ENCODE measurements around the gene COPG1.

Gene COPG1

GRCh38 chr3:129282727-129283327, 33.4 kb downstream of the COPG1 start:
- TF ChIP-seq CTCF (IDR thresholded peaks at IDR 0.05): no peak
- H3K4me1 Mint-ChIP-seq: peaks cover 30% of the 10 kb centered on the region
- no peak overlapping the region for H3K27ac Mint-ChIP-seq
- peaks cover 1% of the 10 kb centered on the region for H3K27me3 Mint-ChIP-seq (ENCODE audit: low read depth, poor library complexity)
- no peak overlapping the region for H3K4me3 Mint-ChIP-seq
- DNase-seq: no peak
- no peaks in the 10 kb centered on the region for H3K9me3 Mint-ChIP-seq
- H3K36me3 Mint-ChIP-seq (ENCODE audit: low read depth): peaks cover 50% of the 10 kb centered on the region

GRCh38 chr3:129286081-129286480, 36.7 kb downstream of the COPG1 start:
- DNase-seq: no peak
- no peak for TF ChIP-seq CTCF (IDR thresholded peaks at IDR 0.05)
- Mint-ChIP-seq H3K36me3 (ENCODE audit: low read depth) (peaks cover 63% of the 10 kb centered on the region), H3K4me1 (peaks cover 6% of the 10 kb centered on the region), H3K27me3 (ENCODE audit: low read depth, poor library complexity) (no peaks in the 10 kb centered on the region), H3K4me3 (no peak overlapping the region), H3K9me3 (no peaks in the 10 kb centered on the region), H3K27ac (no peak overlapping the region)

GRCh38 chr3:129288446-129288845, 39.0 kb downstream of the COPG1 start:
- no peak overlapping the region for H3K27ac Mint-ChIP-seq
- H3K4me1 Mint-ChIP-seq: no peaks in the 10 kb centered on the region
- no peak for TF ChIP-seq CTCF (IDR thresholded peaks at IDR 0.05)
- H3K4me3 Mint-ChIP-seq: no peak overlapping the region
- no peak for DNase-seq
- no peaks in the 10 kb centered on the region for H3K9me3 Mint-ChIP-seq
- H3K27me3 Mint-ChIP-seq (ENCODE audit: low read depth, poor library complexity): no peaks in the 10 kb centered on the region
- H3K36me3 Mint-ChIP-seq (ENCODE audit: low read depth): peaks cover 66% of the 10 kb centered on the region

- DNase-seq: no peak
- Mint-ChIP-seq H3K27me3 (ENCODE audit: low read depth, poor library complexity) (no peaks in the 10 kb centered on the region), H3K27ac (peak overlapping the region; percentile 69), H3K4me1 (no peaks in the 10 kb centered on the region), H3K9me3 (no peaks in the 10 kb centered on the region), H3K36me3 (ENCODE audit: low read depth) (peaks cover 68% of the 10 kb centered on the region), H3K4me3 (no peak overlapping the region)
- no peak for TF ChIP-seq CTCF (IDR thresholded peaks at IDR 0.05)
Measured at GRCh38 chr3:129289201-129289921, 40.0 kb downstream of the COPG1 start.

DNA sequence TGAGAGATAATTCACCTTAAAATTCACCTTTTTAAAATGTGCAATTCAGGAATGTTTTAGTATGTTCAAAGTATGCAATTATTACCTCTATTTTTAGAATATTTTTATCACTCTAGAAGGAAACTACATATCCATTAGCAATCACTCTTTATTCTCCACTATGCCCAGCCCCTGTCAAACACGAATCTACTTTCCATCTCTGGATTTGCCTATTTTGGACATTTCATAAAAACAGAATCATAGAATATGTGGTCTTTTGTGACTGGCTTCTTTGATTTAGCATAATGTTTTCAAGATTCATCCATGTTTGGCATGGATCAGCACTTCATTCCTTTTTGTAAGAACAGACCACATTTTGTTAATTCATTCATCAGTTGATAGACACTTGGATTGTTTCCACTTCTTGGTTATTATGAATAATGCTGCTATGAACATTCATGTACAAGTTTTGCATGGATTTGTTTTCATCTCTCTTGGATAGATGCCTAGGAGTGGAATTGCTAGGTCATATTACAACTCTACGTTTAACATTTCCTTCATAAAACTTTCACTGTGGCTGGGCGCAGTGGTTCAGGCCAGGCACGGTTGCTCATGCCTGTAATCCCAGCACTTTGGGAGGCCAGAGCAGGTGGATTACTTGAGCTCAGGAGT, 42.0 kb downstream of the COPG1 start:
- Mint-ChIP-seq H3K4me1 (no peaks in the 10 kb centered on the region), H3K4me3 (no peak overlapping the region), H3K36me3 (ENCODE audit: low read depth) (peaks cover 71% of the 10 kb centered on the region), H3K27ac (no peak overlapping the region), H3K27me3 (ENCODE audit: low read depth, poor library complexity) (no peaks in the 10 kb centered on the region), H3K9me3 (no peaks in the 10 kb centered on the region)
- no peak for DNase-seq
- no peak for TF ChIP-seq CTCF (IDR thresholded peaks at IDR 0.05)
